Chondrocyte (in vitro differentiated cells): ENCODE data around the gene FOXP3. TPM values are rescaled to one million over a fixed set of nuclear protein-coding genes. Genes with fewer than 3 reads are reported as not detected.

Experiments used
- DNase-seq: peaks from one replicate; pipeline ENCODE4 v3.0.0; 2021; ENCODE audit warnings: mixed read lengths, low spot score
- H3K27ac Mint-ChIP-seq: one replicate; pipeline ENCODE4 v1.8.0; 2021; ENCODE audit warnings: mild to moderate bottlenecking, moderate library complexity, mixed read lengths; ENCODE audit not compliant: unreplicated experiment
- H3K27me3 Mint-ChIP-seq: 2 replicates; pipeline ENCODE4 v1.8.0; 2021; ENCODE audit warnings: low read depth, mixed read lengths
- H3K36me3 Mint-ChIP-seq: 2 replicates; pipeline ENCODE4 v1.8.0; 2021; ENCODE audit warnings: low read depth, mixed read lengths
- H3K4me1 Mint-ChIP-seq: 2 replicates; pipeline ENCODE4 v1.8.0; 2021; ENCODE audit warnings: low read depth, mild to moderate bottlenecking, mixed read lengths
- H3K4me3 Mint-ChIP-seq: one replicate; pipeline ENCODE4 v1.8.0; 2021; ENCODE audit warnings: mild to moderate bottlenecking, moderate library complexity, mixed read lengths; ENCODE audit not compliant: unreplicated experiment
- H3K9me3 Mint-ChIP-seq: 2 replicates; pipeline ENCODE4 v1.8.0; 2021; ENCODE audit warnings: low read depth, mixed read lengths
- CTCF ChIP-seq: fragments of 200-600 bp; sonication (generic); IDR thresholded peaks from 2 replicates; pipeline ENCODE4 v1.5.0; 2021; ENCODE audit warnings: antibody characterized with exemption, mild to moderate bottlenecking, moderate library complexity
- total RNA-seq: library from RNA; stranded (reverse); gene quantifications from 3 replicates; pipeline ENCODE4 v1.2.1, GENCODE V29; 2021

FOXP3 gene
- total RNA-seq, 1 donor from 2014 or later = 0.12 TPM

- DNase-seq = no peak
- TF ChIP-seq CTCF = no peak
- Mint-ChIP-seq H3K4me3 (no peak overlapping the region), H3K27ac (no peak overlapping the region), H3K4me1 (no peaks in the 10 kb centered on the region), H3K27me3 (no peaks in the 10 kb centered on the region), H3K9me3 (no peaks in the 10 kb centered on the region), H3K36me3 (peaks cover 15% of the 10 kb centered on the region)
These were observed 20.3 kb downstream of the FOXP3 start for GRCh38 chrX:49244207-49244606.

GRCh38 chrX:49243166-49243565, 21.3 kb downstream of the FOXP3 start:
- no peaks in the 10 kb centered on the region for H3K27me3 Mint-ChIP-seq
- H3K4me1 Mint-ChIP-seq = no peaks in the 10 kb centered on the region
- no peak for TF ChIP-seq CTCF
- H3K9me3 Mint-ChIP-seq = no peaks in the 10 kb centered on the region
- no peak overlapping the region for H3K27ac Mint-ChIP-seq
- H3K36me3 Mint-ChIP-seq = peaks cover 12% of the 10 kb centered on the region
- no peak overlapping the region for H3K4me3 Mint-ChIP-seq
- DNase-seq = no peak

GRCh38 chrX:49242545-49243066, 21.9 kb downstream of the FOXP3 start:
- Mint-ChIP-seq H3K27ac (no peak overlapping the region), H3K27me3 (no peaks in the 10 kb centered on the region), H3K36me3 (peaks cover 12% of the 10 kb centered on the region), H3K4me3 (no peak overlapping the region), H3K9me3 (no peaks in the 10 kb centered on the region), H3K4me1 (no peaks in the 10 kb centered on the region)
- no peak for TF ChIP-seq CTCF
- no peak for DNase-seq

- H3K27me3 Mint-ChIP-seq = no peaks in the 10 kb centered on the region
- no peaks in the 10 kb centered on the region for H3K9me3 Mint-ChIP-seq
- H3K27ac Mint-ChIP-seq = no peak overlapping the region
- no peaks in the 10 kb centered on the region for H3K4me1 Mint-ChIP-seq
- peaks cover 3% of the 10 kb centered on the region for H3K36me3 Mint-ChIP-seq
- DNase-seq = no peak
- H3K4me3 Mint-ChIP-seq = no peak overlapping the region
- TF ChIP-seq CTCF = no peak
These were observed 25.8 kb downstream of the FOXP3 start for GRCh38 chrX:49238735-49239134.

- no peak for TF ChIP-seq CTCF
- Mint-ChIP-seq H3K4me3 (no peak overlapping the region), H3K9me3 (no peaks in the 10 kb centered on the region), H3K4me1 (no peaks in the 10 kb centered on the region), H3K36me3 (no peaks in the 10 kb centered on the region), H3K27ac (no peak overlapping the region), H3K27me3 (no peaks in the 10 kb centered on the region)
- no peak for DNase-seq
These were observed 27.4 kb downstream of the FOXP3 start for GRCh38 chrX:49237060-49237459.
